Measurements from ENCODE around the gene KCNN3.

GRCh38 chr1:154865442-154866256, 4.4 kb downstream of the KCNN3 start:
- TF ChIP-seq, protein P1, sequence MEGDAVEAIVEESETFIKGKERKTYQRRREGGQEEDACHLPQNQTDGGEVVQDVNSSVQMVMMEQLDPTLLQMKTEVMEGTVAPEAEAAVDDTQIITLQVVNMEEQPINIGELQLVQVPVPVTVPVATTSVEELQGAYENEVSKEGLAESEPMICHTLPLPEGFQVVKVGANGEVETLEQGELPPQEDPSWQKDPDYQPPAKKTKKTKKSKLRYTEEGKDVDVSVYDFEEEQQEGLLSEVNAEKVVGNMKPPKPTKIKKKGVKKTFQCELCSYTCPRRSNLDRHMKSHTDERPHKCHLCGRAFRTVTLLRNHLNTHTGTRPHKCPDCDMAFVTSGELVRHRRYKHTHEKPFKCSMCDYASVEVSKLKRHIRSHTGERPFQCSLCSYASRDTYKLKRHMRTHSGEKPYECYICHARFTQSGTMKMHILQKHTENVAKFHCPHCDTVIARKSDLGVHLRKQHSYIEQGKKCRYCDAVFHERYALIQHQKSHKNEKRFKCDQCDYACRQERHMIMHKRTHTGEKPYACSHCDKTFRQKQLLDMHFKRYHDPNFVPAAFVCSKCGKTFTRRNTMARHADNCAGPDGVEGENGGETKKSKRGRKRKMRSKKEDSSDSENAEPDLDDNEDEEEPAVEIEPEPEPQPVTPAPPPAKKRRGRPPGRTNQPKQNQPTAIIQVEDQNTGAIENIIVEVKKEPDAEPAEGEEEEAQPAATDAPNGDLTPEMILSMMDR (IDR thresholded peaks at IDR 0.05; ENCODE audit: low read length), result no peak
- no peak for TF ChIP-seq EZH2 (optimal IDR thresholded peaks at IDR 0.05; ENCODE audit: low read depth, low read length)
